Upper lobe of right lung (tissue), 1 donor: ENCODE results near the gene MYO1E. TPM values are rescaled to one million over a fixed set of nuclear protein-coding genes. Genes with fewer than 3 reads are reported as not detected.

Source experiments
- ATAC-seq: fragments of 200-7000 bp; cut with Tn5 transposase; one replicate; pipeline ENCODE4 v1.9.1; 2020; ENCODE audit warnings: mild to moderate bottlenecking, moderate library complexity
- DNase-seq: peaks from one replicate; pipeline ENCODE4 v3.0.0-alpha.2; 2020
- H3K27ac ChIP-seq: fragments of 200-600 bp; one replicate; pipeline ENCODE4 v1.8.0; 2022
- H3K27me3 ChIP-seq: fragments of 200-600 bp; one replicate; pipeline ENCODE4 v1.8.0; 2022; ENCODE audit warnings: mild to moderate bottlenecking
- H3K36me3 ChIP-seq: fragments of 200-600 bp; one replicate; pipeline ENCODE4 v1.8.0; 2022
- H3K4me1 ChIP-seq: fragments of 200-600 bp; one replicate; pipeline ENCODE4 v1.8.0; 2022
- H3K4me3 ChIP-seq: fragments of 200-600 bp; one replicate; pipeline ENCODE4 v1.8.0; 2022; ENCODE audit warnings: mild to moderate bottlenecking
- H3K9me3 ChIP-seq: fragments of 200-600 bp; one replicate; pipeline ENCODE4 v1.8.0; 2022
- CTCF ChIP-seq: fragments of 200-600 bp; IDR thresholded peaks from one replicate; pipeline ENCODE4 v1.8.0; 2022; ENCODE audit warnings: antibody characterized with exemption
- intact Hi-C: fragments of 100-400 bp; cut with DNase I; formaldehyde crosslinking; loops from one replicate; pipeline ENCODE4 v1.11.0; 2022
- total RNA-seq: library from RNA; stranded (reverse); fragmentation: NEBNext Ultra II Directional; extraction: Animal tissue kit (Norgen Biotek cat#: 25700); gene quantifications from one replicate; pipeline ENCODE4 v1.2.1, GENCODE V29; 2021
- donor health status: DM: no; HTN: yes; CAD: no; lungs with severe emphysema.

MYO1E gene
- total RNA-seq, 1 donor from 2014 or later, result 98.4 TPM

GRCh38 chr15:59196416-59196815 is 176.3 kb downstream of the MYO1E start:
- Histone ChIP-seq H3K4me3 (no peak overlapping the region), H3K4me1 (no peaks in the 10 kb centered on the region), H3K27me3 (no peaks in the 10 kb centered on the region), H3K9me3 (no peaks in the 10 kb centered on the region), H3K36me3 (peaks cover 32% of the 10 kb centered on the region), H3K27ac (no peak overlapping the region)
- no peak for DNase-seq
- no peak for ATAC-seq
- intact Hi-C loops, result no loop called here
- no peak for TF ChIP-seq CTCF

- Histone ChIP-seq H3K36me3 (peaks cover 33% of the 10 kb centered on the region), H3K27me3 (no peaks in the 10 kb centered on the region), H3K9me3 (no peaks in the 10 kb centered on the region), H3K27ac (no peak overlapping the region), H3K4me3 (no peak overlapping the region), H3K4me1 (no peaks in the 10 kb centered on the region)
- ATAC-seq, result no peak
- DNase-seq, result no peak
- TF ChIP-seq CTCF, result no peak
- intact Hi-C loops, result no loop called here
These were observed 177.9 kb downstream of the MYO1E start for GRCh38 chr15:59194639-59195325.

- H3K4me1 ChIP-seq, result no peaks in the 10 kb centered on the region
- H3K36me3 ChIP-seq, result peaks cover 43% of the 10 kb centered on the region
- ATAC-seq (no peak), DNase-seq (no peak)
- no peak for TF ChIP-seq CTCF
- no peaks in the 10 kb centered on the region for H3K27me3 ChIP-seq
- no peak overlapping the region for H3K4me3 ChIP-seq
- no peaks in the 10 kb centered on the region for H3K9me3 ChIP-seq
- intact Hi-C loops, result no loop called here
- H3K27ac ChIP-seq, result no peak overlapping the region
These were observed 180.8 kb downstream of the MYO1E start for GRCh38 chr15:59191855-59192237.

GRCh38 chr15:59190291-59190690 is 182.4 kb downstream of the MYO1E start:
- H3K4me1 ChIP-seq, result no peaks in the 10 kb centered on the region
- no peak for TF ChIP-seq CTCF
- no peak overlapping the region for H3K27ac ChIP-seq
- no peaks in the 10 kb centered on the region for H3K9me3 ChIP-seq
- H3K36me3 ChIP-seq, result peaks cover 39% of the 10 kb centered on the region
- no peak overlapping the region for H3K4me3 ChIP-seq
- intact Hi-C loops, result no loop called here
- no peaks in the 10 kb centered on the region for H3K27me3 ChIP-seq
- ATAC-seq, result no peak
- no peak for DNase-seq

- Histone ChIP-seq H3K36me3 (peaks cover 30% of the 10 kb centered on the region), H3K4me1 (no peaks in the 10 kb centered on the region), H3K9me3 (no peaks in the 10 kb centered on the region), H3K4me3 (no peak overlapping the region), H3K27ac (no peak overlapping the region), H3K27me3 (no peaks in the 10 kb centered on the region)
- no peak for TF ChIP-seq CTCF
- DNase-seq, result no peak
- intact Hi-C loops, result no loop called here
- no peak for ATAC-seq
These were observed 183.4 kb downstream of the MYO1E start for GRCh38 chr15:59189241-59189640.

GRCh38 chr15:59186501-59186900 is 186.2 kb downstream of the MYO1E start:
- Histone ChIP-seq H3K9me3 (no peaks in the 10 kb centered on the region), H3K36me3 (peaks cover 17% of the 10 kb centered on the region), H3K27ac (no peak overlapping the region), H3K4me1 (no peaks in the 10 kb centered on the region), H3K27me3 (no peaks in the 10 kb centered on the region), H3K4me3 (no peak overlapping the region)
- intact Hi-C loops, result no loop called here
- DNase-seq (no peak), ATAC-seq (no peak)
- TF ChIP-seq CTCF, result no peak
